T-cell (primary cell): ENCODE data around the gene ZNF423. TPM values are rescaled to one million over a fixed set of nuclear protein-coding genes. Genes with fewer than 3 reads are reported as not detected.

Experiments used
- ATAC-seq, 4 experiments: fragments of 200-7000 bp in 3 of 4; fragments of 150-1000 bp in 1 of 4; cut with Tn5 transposase; replicated peaks in 1 of 4; 1 replicate in 3 of 4; 2 replicates in 1 of 4; pipeline ENCODE4 v1.10.0; 2021; ENCODE audit warnings: moderate library complexity in 3 of 4, mild to moderate bottlenecking in 2 of 4, moderate number of reproducible peaks in 1 of 4
- CTCF ChIA-PET, 2 donors: fragments of 300-600 bp; sonication (Branson Sonifier 250); formaldehyde crosslinking; loops; one replicate each; lab custom pipeline; 2022; ENCODE audit warnings: antibody characterized with exemption in 2 of 2; lab: Charles Lee
- POLR2A ChIA-PET, 2 donors: fragments of 300-600 bp; sonication (Branson Sonifier 250); formaldehyde crosslinking; loops; one replicate each; lab custom pipeline; 2022; ENCODE audit warnings: antibody characterized with exemption in 2 of 2; lab: Charles Lee
- DNase-seq, 35 experiments: peaks; one replicate each; pipeline versions ENCODE4 v3.0.0 to v3.0.0-alpha.2; 2013 to 2023
- H3K27ac ChIP-seq: one replicate; pipeline ENCODE4 v1.5.1; 2013; ENCODE audit warnings: low read length
- H3K27me3 ChIP-seq, 2 experiments: replicated peaks in 1 of 2; 1 replicate in 1 of 2; 2 replicates in 1 of 2; pipeline versions ENCODE4 v1.6.1 to v1.7.0; 2013; ENCODE audit warnings: low read length in 1 of 2, mixed read lengths in 1 of 2; ENCODE audit not compliant: control insufficient read depth in 2 of 2, insufficient read depth in 2 of 2; ENCODE audit errors: extremely low read depth in 1 of 2
- H3K36me3 ChIP-seq, 2 donors: 1 replicate in 1 of 2; 2 replicates in 1 of 2; pipeline versions ENCODE4 v1.6.1 to v1.7.0; 2013; ENCODE audit warnings: low read length in 1 of 2; ENCODE audit not compliant: control insufficient read depth in 2 of 2, insufficient read depth in 1 of 2; ENCODE audit errors: extremely low read depth in 1 of 2
- H3K4me1 ChIP-seq, 2 experiments: 1 replicate in 1 of 2; 2 replicates in 1 of 2; pipeline versions ENCODE4 v1.6.1 to v1.7.0; 2013; ENCODE audit warnings: low read length in 2 of 2, mixed read lengths in 1 of 2; ENCODE audit not compliant: insufficient read depth in 2 of 2, control insufficient read depth in 1 of 2; ENCODE audit errors: extremely low read depth in 1 of 2
- H3K4me3 ChIP-seq, 2 donors: 1 replicate in 1 of 2; 2 replicates in 1 of 2; pipeline versions ENCODE4 v1.5.1 to v1.7.0; 2013; ENCODE audit warnings: mild to moderate bottlenecking in 2 of 2, low read length in 1 of 2, moderate library complexity in 1 of 2; ENCODE audit not compliant: control insufficient read depth in 1 of 2; ENCODE audit errors: extremely low read depth in 1 of 2
- H3K9me3 ChIP-seq: 2 replicates; pipeline ENCODE4 v1.7.0; 2013
- H3K27ac Mint-ChIP-seq, 2 donors: one replicate each; pipeline ENCODE4 v1.8.0; 2020 to 2021; ENCODE audit warnings: mild to moderate bottlenecking in 2 of 2, mixed read lengths in 2 of 2
- H3K27me3 Mint-ChIP-seq, 2 donors: one replicate each; pipeline ENCODE4 v1.8.0; 2021 to 2022; ENCODE audit warnings: mixed read lengths in 2 of 2
- H3K36me3 Mint-ChIP-seq: one replicate; pipeline ENCODE4 v1.8.0; 2021; ENCODE audit warnings: mixed read lengths
- H3K4me1 Mint-ChIP-seq, 3 donors: one replicate each; pipeline ENCODE4 v1.8.0; 2020 to 2022; ENCODE audit warnings: mixed read lengths in 3 of 3, mild to moderate bottlenecking in 1 of 3
- H3K4me3 Mint-ChIP-seq, 3 donors: one replicate each; pipeline ENCODE4 v1.8.0; 2020 to 2022; ENCODE audit warnings: mild to moderate bottlenecking in 3 of 3, mixed read lengths in 3 of 3, moderate library complexity in 3 of 3
- H3K9me3 Mint-ChIP-seq, 3 donors: one replicate each; pipeline ENCODE4 v1.8.0; 2020 to 2022; ENCODE audit warnings: mixed read lengths in 3 of 3
- WGBS: methylation state at CpG from one replicate; pipeline ENCODE4 v1.1.5; 2013; ENCODE audit warnings: missing lambda C conversion rate; ENCODE audit not compliant: insufficient coverage; 5-methylcytosine and 5-hydroxymethylcytosine counted together
- total RNA-seq, 35 experiments: library from RNA in 6 of 35; stranded (reverse) in 6 of 35; fragments of 120-200 nt in 1 of 35; gene quantifications; one replicate each; pipeline versions ENCODE4 v1.2.1 to v1.2.4 and lab custom pipeline; 2013 to 2026

ZNF423 gene
- total RNA-seq, 5 donors from 2014 or later (not counting 1 experiment from before 2014, with no cell fraction given), result 0.07 to 0.12 TPM; not detected in 3

DNA sequence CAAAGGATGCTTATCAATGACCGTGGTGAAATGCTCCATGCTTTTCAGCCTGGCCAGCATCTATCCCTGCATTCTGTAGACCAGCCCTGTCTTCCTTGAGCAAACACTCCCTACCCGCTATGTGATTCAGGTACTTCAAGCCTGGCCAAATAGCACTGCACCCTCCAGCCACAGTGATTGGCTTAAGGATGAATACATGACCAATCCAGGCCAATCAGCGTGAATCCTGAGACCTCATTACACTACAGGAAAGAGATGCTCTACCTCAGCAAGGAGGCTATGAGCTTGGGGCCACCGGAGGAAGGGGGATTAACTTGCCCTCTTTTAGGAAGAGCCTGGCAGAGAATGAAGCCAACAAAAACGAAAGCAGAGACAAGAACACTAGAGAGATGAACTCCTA, 162.5 kb downstream of the ZNF423 start:
- POLR2A ChIA-PET, result no interaction called here
- no peak for DNase-seq
- ATAC-seq, result no peak

DNA sequence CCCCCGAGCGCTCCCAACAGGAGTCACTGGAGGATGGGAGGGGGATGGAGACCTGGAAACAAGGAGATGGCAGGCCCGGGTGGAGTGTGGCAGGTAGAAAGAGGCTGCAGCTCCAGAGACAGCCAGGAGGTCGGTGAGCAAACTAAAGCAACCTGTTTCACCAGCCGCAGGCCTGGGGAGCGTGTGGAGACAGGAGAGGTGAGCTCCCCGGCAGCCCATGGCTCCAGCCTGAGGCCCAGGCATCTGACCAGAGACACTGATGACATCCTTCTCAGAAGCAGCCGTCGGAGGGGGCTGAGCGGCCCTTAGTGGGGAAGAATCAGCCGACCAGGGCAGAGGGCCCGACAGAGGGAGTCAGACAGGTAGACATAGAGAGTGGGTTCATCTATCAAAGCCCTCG, 165.1 kb downstream of the ZNF423 start:
- Mint-ChIP-seq H3K4me1 (no peaks in the 10 kb centered on the region), H3K36me3 (no peaks in the 10 kb centered on the region), H3K27ac (no peak overlapping the region), H3K27me3 (peaks cover 16 to 23% of the 10 kb centered on the region in 2 donors), H3K9me3 (no peaks in the 10 kb centered on the region), H3K4me3 (no peak overlapping the region)
- POLR2A ChIA-PET, result no interaction called here
- no peak for ATAC-seq
- H3K27me3 ChIP-seq, result peaks cover 0 to 35% of the 10 kb centered on the region in 2 experiments
- no peaks in the 10 kb centered on the region for H3K9me3 ChIP-seq
- no peak overlapping the region for H3K4me3 ChIP-seq
- no peaks in the 10 kb centered on the region for H3K36me3 ChIP-seq
- no peak for DNase-seq
- H3K27ac ChIP-seq, result no peak overlapping the region
- no peaks in the 10 kb centered on the region for H3K4me1 ChIP-seq
- CTCF ChIA-PET, result no interaction called here
- WGBS, result 85% methylated on average over 10 of the region's 13 CpGs

More for the DNA sequence above, 162.5 kb downstream of the ZNF423 start:
- CTCF ChIA-PET, result no interaction called here
- H3K27me3 ChIP-seq, result peaks cover 0 to 30% of the 10 kb centered on the region in 2 experiments
- Mint-ChIP-seq H3K4me1 (no peaks in the 10 kb centered on the region), H3K9me3 (no peaks in the 10 kb centered on the region), H3K36me3 (no peaks in the 10 kb centered on the region), H3K4me3 (no peak overlapping the region), H3K27me3 (peaks cover 15% of the 10 kb centered on the region in 2 donors), H3K27ac (no peak overlapping the region)
- H3K9me3 ChIP-seq, result no peaks in the 10 kb centered on the region
- no peaks in the 10 kb centered on the region for H3K4me1 ChIP-seq
- H3K27ac ChIP-seq, result no peak overlapping the region
- WGBS, result 68% methylated on average over 3 of the region's 5 CpGs
- H3K36me3 ChIP-seq, result no peaks in the 10 kb centered on the region
- no peak overlapping the region for H3K4me3 ChIP-seq

DNA sequence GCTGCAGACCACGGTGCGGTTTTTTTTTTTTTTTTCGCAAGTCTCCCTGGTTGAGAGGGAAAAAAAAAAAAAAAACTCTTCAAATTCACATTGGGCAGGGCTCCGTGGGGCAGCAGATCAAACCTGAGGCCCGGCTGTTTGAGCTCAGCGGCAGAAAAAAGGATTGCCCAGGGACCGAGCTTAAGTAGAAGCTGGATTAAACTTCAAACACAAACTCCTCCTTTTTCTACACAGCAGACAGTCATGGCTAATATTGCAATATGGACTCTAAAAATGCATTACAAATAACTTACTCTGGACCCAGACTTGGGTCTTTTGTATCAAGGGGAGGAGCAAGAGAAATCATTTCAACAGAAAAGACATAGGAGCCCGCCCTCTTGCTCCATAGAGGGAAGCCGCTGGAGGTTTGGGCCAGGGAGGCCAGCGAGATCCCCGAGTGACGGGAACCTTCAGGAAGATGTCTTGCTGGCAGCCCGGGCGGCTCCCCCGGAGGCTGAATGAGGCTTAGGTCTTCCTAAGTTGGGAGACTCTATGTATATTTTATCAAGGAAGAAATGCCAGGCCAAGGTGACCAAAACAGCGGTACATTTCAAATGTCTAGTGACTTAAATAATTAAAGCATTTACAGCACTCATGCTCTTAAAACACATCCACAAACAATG, 167.7 kb downstream of the ZNF423 start:
- Mint-ChIP-seq H3K27ac (no peak overlapping the region), H3K9me3 (no peaks in the 10 kb centered on the region), H3K4me3 (no peak overlapping the region), H3K36me3 (no peaks in the 10 kb centered on the region), H3K4me1 (no peaks in the 10 kb centered on the region), H3K27me3 (peaks cover 20 to 27% of the 10 kb centered on the region in 2 donors)
- Histone ChIP-seq H3K27ac (no peak overlapping the region), H3K4me3 (no peak overlapping the region), H3K27me3 (peaks cover 0 to 44% of the 10 kb centered on the region in 2 experiments), H3K4me1 (no peaks in the 10 kb centered on the region), H3K9me3 (no peaks in the 10 kb centered on the region), H3K36me3 (no peaks in the 10 kb centered on the region)
- ChIA-PET POLR2A (no interaction called here), CTCF (interaction anchor here in 1 of 2 donors (0.5 kb wide), 1 partner anchor 232 kb away, joined by 4 read pairs; no protein-coding TSS in a partner anchor)
- 83% methylated on average over 5 of the region's 16 CpGs for WGBS
- DNase-seq (no peak), ATAC-seq (no peak)

DNA sequence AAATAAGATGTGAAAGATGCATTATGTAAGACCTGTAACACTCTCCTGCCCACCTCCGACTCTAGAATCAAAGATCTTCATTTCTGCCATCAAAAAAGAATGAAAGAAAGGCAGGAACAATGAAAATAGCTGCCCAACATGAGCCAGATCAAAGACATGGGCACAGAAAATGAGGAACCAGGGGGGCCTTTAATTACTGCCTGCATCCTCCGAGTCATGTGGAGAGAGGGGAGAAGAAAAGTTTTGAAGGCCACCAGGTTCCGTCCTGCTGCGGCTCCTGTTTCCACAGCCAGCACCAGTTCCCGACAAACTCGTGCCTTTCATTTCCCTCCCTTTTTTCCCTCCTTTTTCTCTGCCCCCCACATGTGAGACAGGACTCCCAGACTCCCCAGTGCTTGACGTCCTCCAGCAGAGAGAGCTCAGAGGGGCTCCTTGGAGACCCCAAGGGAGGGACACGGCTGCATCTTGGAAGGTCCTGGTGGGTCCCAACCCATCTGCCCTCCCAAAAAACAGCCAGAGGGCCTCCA, 168.4 kb downstream of the ZNF423 start:
- H3K36me3 Mint-ChIP-seq, result no peaks in the 10 kb centered on the region
- CTCF ChIA-PET, result interaction anchor here in 1 of 2 donors (0.5 to 0.6 kb wide), 2 partner anchors 44 to 232 kb away, joined by 4 read pairs; no protein-coding TSS in a partner anchor
- Histone ChIP-seq H3K4me1 (no peaks in the 10 kb centered on the region), H3K9me3 (no peaks in the 10 kb centered on the region), H3K4me3 (no peak overlapping the region), H3K36me3 (no peaks in the 10 kb centered on the region), H3K27me3 (peaks cover 0 to 46% of the 10 kb centered on the region in 2 experiments), H3K27ac (no peak overlapping the region)
- no peaks in the 10 kb centered on the region for H3K4me1 Mint-ChIP-seq
- ATAC-seq (no peak), DNase-seq (no peak)
- H3K27me3 Mint-ChIP-seq, result peaks cover 20 to 27% of the 10 kb centered on the region in 2 donors
- 40% methylated on average over 1 of the region's 8 CpGs for WGBS
- POLR2A ChIA-PET, result no interaction called here
- H3K9me3 Mint-ChIP-seq, result no peaks in the 10 kb centered on the region
- no peak overlapping the region for H3K27ac Mint-ChIP-seq
- no peak overlapping the region for H3K4me3 Mint-ChIP-seq

DNA sequence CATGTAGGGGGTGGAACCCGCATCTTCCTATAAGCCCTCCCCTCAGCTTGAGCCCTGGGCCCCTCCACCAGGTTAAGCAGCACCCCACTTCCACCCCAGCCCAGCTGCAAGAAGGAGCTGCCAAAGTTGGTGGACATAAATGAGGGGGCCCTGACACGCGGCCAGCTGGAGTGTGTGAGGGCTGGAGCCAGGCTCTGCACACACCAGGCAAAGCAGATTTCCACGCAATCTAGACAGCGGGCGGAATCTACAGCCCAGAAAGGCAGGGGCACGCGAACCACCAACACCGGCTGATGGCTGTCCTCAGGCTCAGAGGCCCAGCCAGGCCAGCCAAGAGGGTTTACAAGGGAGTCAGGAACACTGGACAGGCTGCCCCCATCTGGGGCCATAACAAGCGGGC, 171.2 kb downstream of the ZNF423 start:
- no peak overlapping the region for H3K4me3 ChIP-seq
- ChIA-PET CTCF (no interaction called here), POLR2A (no interaction called here)
- no peak overlapping the region for H3K27ac ChIP-seq
- WGBS, result 90% methylated on average over 8 of the region's 10 CpGs
- no peaks in the 10 kb centered on the region for H3K9me3 Mint-ChIP-seq
- peaks cover 20 to 26% of the 10 kb centered on the region in 2 donors for H3K27me3 Mint-ChIP-seq
- H3K36me3 ChIP-seq, result no peaks in the 10 kb centered on the region
- no peaks in the 10 kb centered on the region for H3K36me3 Mint-ChIP-seq
- peaks cover 0 to 46% of the 10 kb centered on the region in 2 experiments for H3K27me3 ChIP-seq
- ATAC-seq (no peak), DNase-seq (no peak)
- H3K4me1 Mint-ChIP-seq, result no peaks in the 10 kb centered on the region
- H3K27ac Mint-ChIP-seq, result no peak overlapping the region
- no peak overlapping the region for H3K4me3 Mint-ChIP-seq
- no peaks in the 10 kb centered on the region for H3K4me1 ChIP-seq
- no peaks in the 10 kb centered on the region for H3K9me3 ChIP-seq

DNA sequence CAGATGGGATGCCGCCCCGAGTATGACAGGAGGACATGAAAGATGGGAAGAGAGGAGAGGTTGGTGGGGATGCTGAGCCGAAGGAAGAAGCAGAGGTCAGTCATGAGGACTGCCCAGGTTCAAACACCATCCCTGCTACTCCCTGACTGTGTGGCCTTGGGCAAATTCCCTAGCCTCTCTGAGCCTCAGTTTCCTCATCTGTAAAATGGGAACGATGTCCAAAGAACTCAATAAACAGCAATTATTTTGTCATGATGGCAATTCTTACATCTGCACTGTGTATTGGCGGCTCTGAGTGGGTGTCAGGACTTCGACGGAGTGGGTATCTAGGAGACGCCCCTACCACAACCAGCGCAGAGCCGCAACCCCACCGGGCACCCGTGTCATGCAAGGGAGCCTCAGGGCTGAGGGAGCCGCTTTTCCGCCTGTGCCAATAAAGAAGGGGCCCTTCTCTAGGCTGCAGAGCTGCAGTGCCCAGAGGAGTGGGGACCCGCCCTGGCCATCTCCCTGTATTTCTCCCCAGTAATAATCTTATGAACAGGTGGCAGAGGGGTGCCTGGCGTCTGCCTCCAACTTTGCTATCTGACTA, 173.2 kb downstream of the ZNF423 start:
- Histone ChIP-seq H3K27me3 (peaks cover 0 to 34% of the 10 kb centered on the region in 2 experiments), H3K9me3 (no peaks in the 10 kb centered on the region), H3K4me1 (no peaks in the 10 kb centered on the region), H3K36me3 (no peaks in the 10 kb centered on the region), H3K4me3 (no peak overlapping the region), H3K27ac (no peak overlapping the region)
- DNase-seq (no peak), ATAC-seq (no peak)
- no peaks in the 10 kb centered on the region for H3K4me1 Mint-ChIP-seq
- 87% methylated on average over 12 of the region's 16 CpGs for WGBS
- H3K27ac Mint-ChIP-seq, result no peak overlapping the region
- H3K27me3 Mint-ChIP-seq, result peaks cover 20 to 21% of the 10 kb centered on the region in 2 donors
- ChIA-PET CTCF (no interaction called here), POLR2A (no interaction called here)
- H3K9me3 Mint-ChIP-seq, result no peaks in the 10 kb centered on the region
- H3K4me3 Mint-ChIP-seq, result no peak overlapping the region
- H3K36me3 Mint-ChIP-seq, result no peaks in the 10 kb centered on the region
